GM10248 (cell line): ENCODE results near the gene NFIB.

Source experiments
- CTCF ChIA-PET: fragments of 300-600 bp; sonication (Branson Sonifier 250); formaldehyde crosslinking; extraction: SDS; loops from one replicate; lab custom pipeline; 2021; ENCODE audit warnings: antibody characterized with exemption; lab: Yijun Ruan, JAX
- POLR2A ChIA-PET: fragments of 350-650 bp; sonication (Branson Sonifier 250); formaldehyde crosslinking; extraction: SDS; loops from one replicate; lab custom pipeline; 2020; ENCODE audit warnings: antibody characterized with exemption; lab: Yijun Ruan, JAX
- DNase-seq: peaks from one replicate; pipeline ENCODE4 v3.0.0; 2012; ENCODE audit errors: extremely low spot score
- CTCF ChIP-seq: IDR thresholded peaks from 2 replicates; pipeline ENCODE4 v1.5.1; 2012; ENCODE audit warnings: mild to moderate bottlenecking, low read depth; ENCODE audit errors: extremely low read depth, missing control alignments, control extremely low read depth

NFIB gene

GRCh38 chr9:14346811-14347405 is 33.0 kb upstream of the NFIB start:
- no peak for TF ChIP-seq CTCF
- DNase-seq: no peak
- CTCF ChIA-PET: interaction anchor here (1.8 kb wide), 1 partner anchor 919 kb away, joined by 4 read pairs; no protein-coding TSS in a partner anchor
- POLR2A ChIA-PET: no interaction called here

GRCh38 chr9:14346231-14346791 is 32.4 kb upstream of the NFIB start:
- TF ChIP-seq CTCF: no peak
- CTCF ChIA-PET: interaction anchor here (1.8 kb wide), 1 partner anchor 918 kb away, joined by 4 read pairs; no protein-coding TSS in a partner anchor
- DNase-seq: no peak

GRCh38 chr9:14345354-14346230 is 31.7 kb upstream of the NFIB start:
- no peak for TF ChIP-seq CTCF
- DNase-seq: no peak
- POLR2A ChIA-PET: no interaction called here
- CTCF ChIA-PET: interaction anchor here (0.8 to 1.8 kb wide), 4 partner anchors 8 to 918 kb away, joined by 3 to 6 read pairs (median 4); no protein-coding TSS in a partner anchor

More at GRCh38 chr9:14346231-14346791, 32.4 kb upstream of the NFIB start:
- POLR2A ChIA-PET: no interaction called here

- no peak for TF ChIP-seq CTCF
- ChIA-PET POLR2A (no interaction called here), CTCF (interaction anchor here (0.8 to 1.4 kb wide), 3 partner anchors 8 to 918 kb away, joined by 3 to 6 read pairs (median 4); no protein-coding TSS in a partner anchor)
- DNase-seq: no peak
Measured at GRCh38 chr9:14344941-14345353, 31.0 kb upstream of the NFIB start.

GRCh38 chr9:14344053-14344524 is 30.1 kb upstream of the NFIB start:
- no peak for DNase-seq
- ChIA-PET CTCF (interaction anchor here (1.2 kb wide), 1 partner anchor 10 kb away, joined by 6 read pairs; no protein-coding TSS in a partner anchor), POLR2A (no interaction called here)
- no peak for TF ChIP-seq CTCF
